GM21515 (cell line): ENCODE measurements around the gene SLC22A6.

Source experiments
- ATAC-seq: cut with Tn5 transposase; IDR thresholded peaks from one replicate; pipeline ENCODE4 v1.9.1; 2021; ENCODE audit not compliant: unreplicated experiment

SLC22A6 gene

DNA sequence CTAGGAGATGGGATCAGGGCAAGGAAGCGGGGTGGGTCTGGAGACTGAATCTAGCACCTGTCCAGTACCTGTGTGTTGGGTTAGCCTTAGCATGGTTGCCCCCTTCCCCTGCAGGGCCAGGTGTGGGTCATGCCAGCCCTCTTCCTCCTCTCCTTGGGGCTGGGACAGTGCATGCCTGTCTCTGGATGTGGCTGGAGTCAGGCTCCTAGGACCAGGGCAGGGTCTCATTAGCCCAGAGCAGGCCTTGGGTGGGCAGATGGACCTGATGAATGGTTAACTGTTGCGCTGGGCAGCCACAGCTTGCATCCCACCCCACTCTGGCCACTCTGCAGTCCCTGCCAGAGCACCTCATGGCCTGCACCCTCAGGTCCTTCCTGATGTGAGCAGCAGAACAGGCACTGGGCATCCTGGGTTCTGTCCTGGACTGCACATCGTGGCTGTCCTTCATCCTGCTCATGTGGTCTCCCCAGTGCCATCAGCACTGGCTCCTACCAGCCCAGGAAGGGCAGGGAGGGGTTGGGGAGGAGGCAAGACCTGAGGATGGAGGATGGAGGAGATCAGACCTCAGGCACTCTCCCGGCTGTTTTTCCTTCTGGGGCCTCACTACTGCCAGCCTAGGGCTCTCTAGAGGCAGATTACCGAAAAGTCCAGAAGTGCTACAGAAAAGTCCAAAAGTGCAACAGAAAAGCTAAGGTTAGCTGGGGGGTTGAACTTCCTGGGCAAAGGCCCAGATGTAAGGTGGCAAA is 50.8 kb downstream of the SLC22A6 start:
- ATAC-seq: no peak

DNA sequence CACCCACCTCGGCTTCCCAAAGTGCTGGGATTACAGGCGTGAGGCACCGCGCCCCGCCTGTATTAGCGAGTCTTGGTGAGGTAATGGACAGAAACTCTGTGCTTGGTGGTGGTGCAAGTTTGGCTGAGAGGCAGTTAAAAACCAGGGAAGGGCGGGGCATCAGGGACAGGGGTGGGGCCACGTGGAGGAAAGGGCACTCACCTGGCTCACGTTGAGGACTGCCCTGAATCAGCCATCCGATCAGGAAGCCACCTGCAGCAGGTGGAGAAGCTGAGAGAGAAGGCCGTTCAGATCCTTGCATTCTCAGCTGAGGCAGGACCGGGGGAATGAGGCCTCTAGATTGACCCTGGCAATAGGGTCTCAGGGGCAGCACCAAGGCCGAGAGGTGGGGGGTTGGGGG is 51.5 kb downstream of the SLC22A6 start:
- ATAC-seq: no peak

DNA sequence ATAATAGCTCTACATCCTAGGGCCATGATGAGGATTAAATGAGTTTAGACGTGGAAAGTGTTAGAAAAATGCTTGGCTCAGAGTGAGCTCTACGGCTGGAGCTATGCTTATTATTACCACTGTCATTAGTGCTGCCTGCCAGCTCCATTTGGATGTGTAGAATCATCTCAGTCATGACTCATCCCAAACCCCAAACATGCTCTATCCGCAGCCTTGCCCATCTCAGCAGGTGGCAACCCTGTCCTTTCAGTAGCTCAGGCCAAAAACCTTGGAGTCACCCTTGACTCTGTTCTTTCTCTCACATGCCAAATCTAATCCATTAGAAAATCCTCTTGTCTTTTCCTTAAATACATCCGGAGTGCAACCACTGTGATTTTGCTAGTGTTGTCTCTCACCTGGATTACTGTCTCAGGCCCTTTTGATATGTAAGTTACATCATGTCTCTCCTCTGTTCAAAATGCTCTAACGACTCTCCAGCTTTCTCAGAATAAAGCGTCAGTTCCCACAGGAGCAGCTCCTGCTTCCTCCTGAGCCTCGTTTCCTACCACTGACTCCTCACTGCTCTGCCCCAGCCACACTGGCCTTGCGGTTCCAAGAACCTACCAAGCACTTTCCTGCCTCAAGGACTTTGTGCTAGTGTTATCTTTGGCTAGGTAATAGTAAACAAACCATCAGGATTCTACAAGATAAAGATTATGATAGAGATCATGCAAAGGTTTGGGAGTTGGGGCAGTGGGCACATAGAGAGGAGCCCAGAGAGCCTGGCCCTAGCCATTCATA is 53.1 kb downstream of the SLC22A6 start:
- ATAC-seq: no peak

DNA sequence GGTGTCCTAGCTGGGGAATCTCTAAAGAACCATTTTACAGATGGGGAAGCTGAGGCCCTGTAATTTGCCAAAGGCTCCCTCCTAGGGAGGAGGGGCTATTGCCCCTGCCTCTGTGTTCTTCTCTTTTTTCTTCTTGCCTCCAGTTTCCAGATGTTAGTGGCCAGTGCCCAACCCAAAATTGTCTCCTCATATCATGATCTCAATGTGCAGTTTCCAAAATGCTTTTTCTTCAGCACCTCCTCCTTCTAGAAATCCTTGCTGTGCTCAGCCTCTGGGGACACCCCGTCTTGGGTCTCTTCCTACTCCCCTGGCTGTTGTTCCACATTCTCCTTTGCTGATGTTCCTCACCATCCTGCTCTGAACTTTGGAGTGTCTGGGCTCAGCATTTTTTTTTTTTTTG is 54.1 kb downstream of the SLC22A6 start:
- ATAC-seq: no peak

DNA sequence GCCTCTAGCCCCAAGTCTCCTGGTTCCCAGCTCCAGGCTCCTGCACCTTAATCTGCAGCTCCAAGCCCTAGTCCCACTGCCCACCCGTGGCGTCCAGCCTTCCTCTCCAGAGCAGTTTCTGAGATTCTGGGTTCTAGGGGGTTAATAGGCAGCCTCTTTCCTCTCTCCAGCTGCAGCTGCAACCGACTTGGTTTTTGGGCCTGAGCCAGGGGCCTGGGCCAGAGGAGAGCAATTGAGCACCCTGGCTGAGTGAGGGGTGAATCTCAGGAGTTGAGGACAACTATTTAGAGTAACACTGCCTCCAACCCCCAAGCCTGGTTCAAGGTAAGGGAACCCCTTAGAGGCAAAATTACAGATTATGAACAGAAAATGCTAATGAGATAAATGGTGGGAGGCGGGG is 54.6 kb downstream of the SLC22A6 start:
- no peak for ATAC-seq

DNA sequence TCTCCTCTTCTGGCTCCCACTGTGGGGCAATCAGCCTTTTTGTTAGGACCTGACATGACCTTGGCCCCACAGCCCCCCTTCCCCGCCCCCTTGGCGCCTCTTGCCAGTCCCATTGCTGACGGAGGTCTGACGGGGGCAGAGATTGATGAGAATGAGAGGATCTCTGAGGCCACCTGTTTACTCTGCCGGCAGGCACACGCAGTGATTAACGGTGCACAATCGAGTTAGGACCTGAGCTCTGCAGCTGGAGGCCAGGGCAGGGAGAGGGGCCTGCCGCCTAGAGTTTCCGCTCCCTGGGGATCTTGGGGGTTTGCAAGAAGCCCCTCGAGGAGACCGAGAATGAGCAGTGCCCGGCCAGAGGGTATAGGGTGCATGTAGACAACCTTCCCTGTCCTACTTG is 56.8 kb downstream of the SLC22A6 start:
- ATAC-seq: no peak

DNA sequence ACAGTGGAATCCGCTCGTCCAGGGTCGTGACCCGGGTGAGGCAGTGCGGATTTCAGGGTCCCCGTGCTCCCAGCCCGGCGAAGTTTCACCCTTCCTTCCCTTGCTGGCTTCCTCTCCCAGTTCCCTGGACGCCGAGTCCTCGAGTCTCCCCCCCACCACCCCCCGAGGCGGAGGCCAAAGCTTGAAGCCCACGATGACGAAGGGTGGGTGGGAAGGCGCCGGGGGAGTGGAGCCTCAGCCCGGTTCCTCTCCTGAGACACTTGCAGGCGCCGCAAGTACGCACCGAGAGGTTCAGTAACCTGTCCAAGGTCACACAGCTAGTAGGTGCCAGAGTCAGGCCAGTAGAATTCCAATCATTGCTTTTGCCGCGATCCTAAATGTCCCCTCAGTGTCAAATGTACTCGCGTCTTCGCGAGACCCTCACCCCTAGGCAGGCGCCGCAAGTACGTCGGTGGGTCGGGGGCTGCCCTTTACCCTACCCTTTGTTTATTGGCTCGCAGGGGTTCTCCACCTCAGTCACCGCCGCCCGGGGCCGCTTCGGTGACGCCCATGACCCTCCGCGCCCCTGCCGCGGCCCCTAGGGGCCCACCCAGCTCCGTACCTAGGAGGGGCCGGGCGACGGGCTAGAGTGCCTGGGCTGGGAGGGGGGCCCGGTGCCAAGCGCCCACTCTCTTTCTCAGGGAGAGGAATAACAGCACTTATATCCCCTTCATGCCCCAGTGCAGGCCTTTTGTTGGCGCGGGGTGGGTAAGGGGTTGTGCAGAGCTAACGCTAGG is 57.9 kb downstream of the SLC22A6 start:
- no peak for ATAC-seq
